Small intestine (tissue), 7 donors: ENCODE results near the gene POFUT1. TPM values are rescaled to one million over a fixed set of nuclear protein-coding genes. Genes with fewer than 3 reads are reported as not detected.

ENCODE experiments used
- DNase-seq, 2 donors: peaks; one replicate each; pipeline versions ENCODE4 v3.0.0 to v3.0.0-alpha.2; 2013
- FAIRE-seq: peaks from 2 replicates; lab custom pipeline; 2012; peaks lifted over from hg19 to GRCh38; lab: Jason Lieb, UNC
- H3K27ac ChIP-seq, 3 donors: one replicate each; pipeline ENCODE4 v1.5.1; 2013; ENCODE audit warnings: low read length in 2 of 3, mild to moderate bottlenecking in 2 of 3, control low read depth in 1 of 3, inconsistent platforms in 1 of 3, low read depth in 1 of 3, moderate library complexity in 1 of 3
- H3K27me3 ChIP-seq, 3 donors: one replicate each; pipeline ENCODE4 v1.6.1; 2013; ENCODE audit warnings: low read length in 3 of 3, inconsistent platforms in 1 of 3; ENCODE audit not compliant: control insufficient read depth in 3 of 3, insufficient read depth in 3 of 3
- H3K36me3 ChIP-seq, 3 donors: one replicate each; pipeline ENCODE4 v1.6.1; 2013; ENCODE audit warnings: low read length in 3 of 3, inconsistent platforms in 1 of 3, low read depth in 1 of 3, mild to moderate bottlenecking in 1 of 3, moderate library complexity in 1 of 3; ENCODE audit not compliant: control insufficient read depth in 3 of 3, insufficient read depth in 2 of 3
- H3K4me1 ChIP-seq, 3 donors: one replicate each; pipeline ENCODE4 v1.6.1; 2013; ENCODE audit warnings: low read length in 2 of 3, inconsistent platforms in 1 of 3, low read depth in 1 of 3, mild to moderate bottlenecking in 1 of 3, moderate library complexity in 1 of 3; ENCODE audit not compliant: control insufficient read depth in 3 of 3, insufficient read depth in 2 of 3
- H3K4me3 ChIP-seq, 3 donors: one replicate each; pipeline ENCODE4 v1.5.1; 2013; ENCODE audit warnings: low read length in 3 of 3, control low read depth in 1 of 3, inconsistent platforms in 1 of 3, low read depth in 1 of 3, mild to moderate bottlenecking in 1 of 3, moderate library complexity in 1 of 3
- H3K9me3 ChIP-seq, 2 donors: one replicate each; pipeline ENCODE4 v1.6.1; 2013; ENCODE audit warnings: low read depth in 1 of 2, low read length in 1 of 2; ENCODE audit not compliant: control insufficient read depth in 2 of 2, insufficient read depth in 1 of 2
- WGBS, 3 donors: extraction: QIAGEN DNeasy Blood & Tissue Kit; methylation state at CpG; one replicate each; pipeline ENCODE4 v1.1.7; 2013; 5-methylcytosine and 5-hydroxymethylcytosine counted together
- polyA plus RNA-seq, 4 donors: library from polyadenylated mRNA; stranded (reverse) in 3 of 4; unstranded in 1 of 4; fragments of 200-250 nt in 3 of 4; fragments of 120-200 nt in 1 of 4; gene quantifications; one replicate each; pipeline versions ENCODE4 v1.2.1 to v1.2.3, GENCODE V29; 2013
- donor health status: healthy with polysubstance abuse.
- donor health status: control.
- donor health status: control.
- donor health status: Bipolar disorder and iron deficiency.
- donor health status: healthy.

The POFUT1 gene
- polyA plus RNA-seq, 4 donors = 11.1 to 147 (median 21.0) TPM

DNA sequence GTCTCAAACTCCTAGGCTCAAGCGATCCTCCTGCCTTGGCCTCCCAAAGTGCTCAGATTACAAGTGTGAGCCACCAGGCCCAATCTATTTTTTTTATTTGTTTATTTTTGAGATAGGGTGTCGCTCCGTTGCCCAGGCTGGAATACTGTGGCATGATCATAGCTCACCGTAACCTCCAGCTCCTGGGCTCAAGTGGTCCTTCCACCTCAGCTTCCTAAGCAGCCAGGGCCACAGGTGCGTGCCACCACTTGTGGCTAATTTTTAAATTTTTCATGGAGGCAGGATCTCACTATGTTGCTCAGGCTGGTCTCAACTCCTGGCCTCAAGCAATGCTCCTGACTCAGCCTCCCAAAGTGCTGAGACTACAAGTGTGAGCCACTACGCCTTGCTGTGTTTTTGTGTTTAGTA is 79.6 kb downstream of the POFUT1 start:
- Histone ChIP-seq H3K9me3 (no peaks in the 10 kb centered on the region), H3K27ac (peak overlapping the region in 2 of 3 donors; percentile 20 to 73), H3K4me3 (no peak overlapping the region), H3K4me1 (peaks cover 5 to 54% (median 7%) of the 10 kb centered on the region in 3 donors), H3K27me3 (no peaks in the 10 kb centered on the region), H3K36me3 (peaks cover 0 to 34% (median 0%) of the 10 kb centered on the region in 3 donors)
- no peak for DNase-seq
- FAIRE-seq = no peak
- 86 to 96% (median 91%) methylated on average over 6 of the region's 6 CpGs for WGBS, 3 donors

Other genes starting within 250 kb of the POFUT1 start
- gene XKR7, start 239.7 kb upstream of the POFUT1 start, polyA plus RNA-seq = under 1 TPM in 2 of 4 donors, not detected in 2; 0.21 to 0.37 TPM
- gene CCM2L, start 197.4 kb upstream of the POFUT1 start, polyA plus RNA-seq = 1 to 10 TPM in 3 of 4 donors, under 1 TPM in 1; 0.22 to 7.5 (median 1.5) TPM
- gene HCK, start 155.6 kb upstream of the POFUT1 start, polyA plus RNA-seq = 10 to 100 TPM; 10.1 to 34.0 (median 11.0) TPM
- gene TM9SF4, start 98.2 kb upstream of the POFUT1 start, polyA plus RNA-seq = 10 to 100 TPM; 10.5 to 85.8 (median 20.2) TPM
- 100 to 1,000 TPM in 1 of 4 donors, 10 to 100 TPM in 1, 1 to 10 TPM in 2; 3.2 to 129 (median 8.6) TPM for gene PLAGL2, start 137 bp upstream of the POFUT1 start, polyA plus RNA-seq
- gene KIF3B, start 69.8 kb downstream of the POFUT1 start, polyA plus RNA-seq = 10 to 100 TPM; 16.2 to 62.0 (median 26.5) TPM
- 10 to 100 TPM; 16.8 to 66.8 (median 20.6) TPM for gene ASXL1, start 150.5 kb downstream of the POFUT1 start, polyA plus RNA-seq